Measurements from ENCODE around the gene EEF2KMT. TPM values are rescaled to one million over a fixed set of nuclear protein-coding genes. Genes with fewer than 3 reads are reported as not detected.
"Not testable (repeated sequence)": the region's sequence is repeated elsewhere in the genome, so short reads cannot be mapped to it uniquely, and the experiment has no call there.

The EEF2KMT gene
- total and polyA plus RNA-seq, 8 donors, result 2.5 to 9.9 (median 6.5) TPM; not detected in 2

DNA sequence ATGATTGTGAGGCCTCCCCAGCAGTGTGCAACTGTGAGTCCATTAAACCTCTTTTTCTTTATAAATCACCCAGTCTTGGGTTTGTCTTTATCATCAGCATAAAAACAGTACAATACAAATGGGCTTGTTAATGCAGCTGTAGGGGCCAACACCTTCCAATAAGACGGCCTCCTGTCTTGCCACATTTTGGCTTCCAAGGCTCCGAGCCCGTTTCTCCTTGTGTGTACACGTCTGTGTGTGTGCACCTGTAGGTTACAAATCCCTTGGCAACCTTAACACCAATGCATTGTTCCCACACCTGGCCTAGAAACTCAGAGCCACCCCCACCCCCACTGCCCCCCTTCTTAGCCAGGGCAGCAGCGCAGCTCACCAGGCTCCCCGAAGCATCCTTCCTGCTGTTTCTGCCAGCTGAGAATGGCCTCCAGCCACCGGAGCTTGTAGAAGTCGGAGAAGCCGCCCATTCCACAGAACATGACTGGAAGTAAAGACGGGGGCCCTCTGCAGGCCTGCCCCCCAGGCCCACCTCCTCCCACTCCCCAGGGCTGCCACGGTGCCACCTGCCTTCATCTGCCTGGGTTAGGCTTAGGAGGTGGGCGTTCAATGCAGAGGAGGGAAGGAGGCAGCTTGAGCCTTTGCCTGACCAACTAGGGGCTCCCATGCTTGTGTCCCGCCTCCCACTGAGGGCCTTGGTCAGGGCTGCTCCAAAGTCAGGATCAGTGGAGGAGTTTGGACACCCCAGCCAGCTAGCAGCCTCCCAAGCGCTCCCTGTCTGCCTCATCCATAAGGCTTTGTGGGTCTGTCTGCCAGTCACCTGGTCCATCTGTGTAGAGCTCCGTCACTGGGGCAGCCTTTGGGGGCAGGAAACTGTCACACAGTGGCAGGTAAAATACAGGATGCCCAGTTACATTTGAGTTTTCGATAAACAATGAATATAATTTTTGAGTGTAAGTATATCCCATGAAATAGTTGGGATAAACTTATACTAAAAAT lies 42.4 kb downstream of the EEF2KMT start:
- no peaks in the 10 kb centered on the region for H3K27me3 ChIP-seq
- H3K9me3 ChIP-seq, result no peaks in the 10 kb centered on the region
- WGBS, 5 donors, result 84 to 89% (median 87%) methylated on average over 15 to 16 of the region's 16 CpGs
- H3K4me3 ChIP-seq, result no peak overlapping the region
- peaks cover 0 to 3% (median 0%) of the 10 kb centered on the region in 4 donors for H3K4me1 ChIP-seq
- intact Hi-C loops (cut with DNase I; ENCODE audit: low total_unique reads), result no loop called here
- H3K27ac ChIP-seq, result no peak overlapping the region
- TF ChIP-seq, protein P1, sequence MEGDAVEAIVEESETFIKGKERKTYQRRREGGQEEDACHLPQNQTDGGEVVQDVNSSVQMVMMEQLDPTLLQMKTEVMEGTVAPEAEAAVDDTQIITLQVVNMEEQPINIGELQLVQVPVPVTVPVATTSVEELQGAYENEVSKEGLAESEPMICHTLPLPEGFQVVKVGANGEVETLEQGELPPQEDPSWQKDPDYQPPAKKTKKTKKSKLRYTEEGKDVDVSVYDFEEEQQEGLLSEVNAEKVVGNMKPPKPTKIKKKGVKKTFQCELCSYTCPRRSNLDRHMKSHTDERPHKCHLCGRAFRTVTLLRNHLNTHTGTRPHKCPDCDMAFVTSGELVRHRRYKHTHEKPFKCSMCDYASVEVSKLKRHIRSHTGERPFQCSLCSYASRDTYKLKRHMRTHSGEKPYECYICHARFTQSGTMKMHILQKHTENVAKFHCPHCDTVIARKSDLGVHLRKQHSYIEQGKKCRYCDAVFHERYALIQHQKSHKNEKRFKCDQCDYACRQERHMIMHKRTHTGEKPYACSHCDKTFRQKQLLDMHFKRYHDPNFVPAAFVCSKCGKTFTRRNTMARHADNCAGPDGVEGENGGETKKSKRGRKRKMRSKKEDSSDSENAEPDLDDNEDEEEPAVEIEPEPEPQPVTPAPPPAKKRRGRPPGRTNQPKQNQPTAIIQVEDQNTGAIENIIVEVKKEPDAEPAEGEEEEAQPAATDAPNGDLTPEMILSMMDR (IDR thresholded peaks at IDR 0.05), result no peak
- no peak for TF ChIP-seq EP300 (IDR thresholded peaks at IDR 0.05)
- no peak for TF ChIP-seq POLR2A (IDR thresholded peaks at IDR 0.05)
- no peak for TF ChIP-seq POLR2AphosphoS5 (IDR thresholded peaks at IDR 0.05)
- peaks cover 0 to 38% (median 29%) of the 10 kb centered on the region in 4 donors for H3K36me3 ChIP-seq
- DNase-seq, result no peak

DNA sequence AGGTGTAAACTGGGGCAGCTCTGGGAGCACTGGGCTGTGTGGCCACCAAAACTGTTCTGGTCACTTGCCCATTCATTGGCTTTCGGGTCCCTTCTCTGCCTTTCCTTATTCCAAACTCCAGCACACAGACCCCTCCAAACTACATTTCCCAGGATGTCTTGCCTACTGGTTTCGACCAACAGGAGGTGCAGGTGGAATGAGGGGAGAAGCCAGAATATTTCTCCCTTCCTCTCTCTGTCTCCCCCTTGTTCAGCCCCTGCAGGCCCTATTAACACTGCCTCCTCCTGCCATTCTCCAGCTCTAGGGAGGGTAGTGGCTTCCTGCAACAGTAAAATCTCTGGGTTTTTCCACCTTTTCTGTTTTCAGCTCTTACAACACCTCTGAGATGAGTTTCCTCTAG lies 50.7 kb downstream of the EEF2KMT start:
- TF ChIP-seq POLR2AphosphoS5 (IDR thresholded peaks at IDR 0.05) (no peak), EP300 (IDR thresholded peaks at IDR 0.05) (no peak), POLR2A (IDR thresholded peaks at IDR 0.05) (no peak)
- TF ChIP-seq, protein P1 (IDR thresholded peaks at IDR 0.05), result no peak
- 71 to 90% (median 86%) methylated on average over 2 of the region's 2 CpGs for WGBS, 5 donors
- no peaks in the 10 kb centered on the region for H3K9me3 ChIP-seq

DNA sequence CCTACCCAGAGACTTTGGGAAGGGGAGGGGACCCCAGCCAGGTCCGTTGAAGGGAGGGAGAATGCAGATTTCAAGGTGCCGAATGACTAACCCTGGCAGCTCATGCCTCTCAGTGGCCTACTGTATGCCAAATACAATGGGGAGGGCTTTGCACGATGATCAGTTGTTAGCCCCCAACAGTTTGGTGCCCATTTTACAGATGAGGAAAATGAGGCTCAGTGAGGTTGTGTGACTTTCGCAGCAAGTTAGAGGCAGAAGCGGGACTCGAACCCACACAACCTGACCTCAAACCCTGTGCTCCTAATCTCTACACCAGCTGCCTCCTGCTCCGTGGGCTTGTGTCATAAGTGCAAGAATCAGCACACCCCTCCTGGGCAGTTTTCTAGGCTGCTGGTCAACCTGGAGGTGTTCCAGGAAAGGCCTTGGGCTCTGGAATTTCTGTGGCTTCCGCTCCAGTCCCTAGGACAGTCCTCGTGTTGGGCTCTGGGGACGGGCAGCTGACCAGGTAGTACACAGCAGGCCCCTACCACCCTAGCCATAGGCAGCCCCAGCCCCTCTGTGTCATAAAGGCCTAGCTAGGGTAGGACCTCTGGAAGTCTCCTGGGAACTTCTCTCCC lies 52.0 kb downstream of the EEF2KMT start:
- Histone ChIP-seq H3K9me3 (no peaks in the 10 kb centered on the region), H3K36me3 (peaks cover 0 to 53% (median 40%) of the 10 kb centered on the region in 4 donors), H3K27ac (no peak overlapping the region), H3K4me3 (no peak overlapping the region), H3K4me1 (no peaks in the 10 kb centered on the region), H3K27me3 (no peaks in the 10 kb centered on the region)
- 84 to 93% (median 89%) methylated on average over 9 to 10 of the region's 10 CpGs for WGBS, 5 donors
- no peak for DNase-seq
- TF ChIP-seq POLR2A (IDR thresholded peaks at IDR 0.05), result no peak
- intact Hi-C loops (cut with DNase I; ENCODE audit: low total_unique reads), result no loop called here

More for the DNA sequence above, 50.7 kb downstream of the EEF2KMT start:
- no peaks in the 10 kb centered on the region for H3K27me3 ChIP-seq
- H3K36me3 ChIP-seq, result peaks cover 0 to 53% (median 40%) of the 10 kb centered on the region in 4 donors
- DNase-seq, result no peak
- intact Hi-C loops (cut with DNase I; ENCODE audit: low total_unique reads), result no loop called here
- H3K4me3 ChIP-seq, result no peak overlapping the region
- H3K4me1 ChIP-seq, result no peaks in the 10 kb centered on the region
- no peak overlapping the region for H3K27ac ChIP-seq

DNA sequence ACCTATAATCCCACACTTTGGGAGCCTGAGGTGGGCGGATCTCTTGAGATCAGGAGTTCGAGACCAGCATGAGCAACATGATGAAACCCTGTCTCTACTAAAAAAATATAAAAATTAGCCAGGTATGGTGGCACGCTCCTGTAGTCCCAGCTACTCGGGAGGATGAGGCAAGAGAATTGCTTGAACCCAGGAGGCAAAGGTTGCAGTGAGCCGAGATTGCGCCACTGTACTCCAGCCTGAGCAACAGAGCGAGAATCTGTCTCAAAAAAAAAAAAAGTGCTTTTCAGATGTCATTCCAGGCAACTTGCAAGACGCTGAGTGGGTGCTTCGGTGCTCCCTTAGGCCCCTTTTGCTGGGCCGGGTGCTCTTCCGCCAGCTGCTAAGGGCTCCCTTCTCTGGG lies 53.0 kb downstream of the EEF2KMT start:
- intact Hi-C loops (cut with DNase I; ENCODE audit: low total_unique reads), result not testable (repeated sequence)
- WGBS, 5 donors, result 89 to 96% (median 94%) methylated on average over 11 of the region's 11 CpGs

DNA sequence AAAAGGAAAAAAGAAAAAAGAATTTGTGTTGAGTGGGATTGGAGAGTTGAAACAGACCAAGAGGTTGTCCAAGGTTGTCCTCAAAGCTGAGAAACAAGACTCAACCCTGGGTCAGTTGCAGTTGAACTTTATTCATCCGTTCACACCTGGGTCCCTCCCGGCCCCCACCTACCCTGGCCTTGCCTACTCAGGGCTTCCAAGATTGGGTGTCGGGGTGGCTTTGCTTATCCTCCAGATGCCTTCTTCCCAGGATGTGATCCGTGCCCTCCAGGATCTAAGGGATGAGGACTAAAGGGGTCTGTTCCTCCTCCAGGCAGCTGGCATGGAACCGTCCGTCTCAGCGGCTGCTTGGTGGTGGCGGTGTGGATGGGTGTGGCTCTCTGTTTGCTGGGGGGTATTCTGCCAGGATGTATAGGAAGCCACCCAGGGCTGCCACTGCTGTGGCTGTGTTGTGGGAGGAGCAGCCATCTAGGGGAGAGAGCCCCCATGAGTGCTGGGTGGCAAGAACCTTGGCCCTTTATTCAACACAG lies 53.5 kb downstream of the EEF2KMT start:
- intact Hi-C loops (cut with DNase I; ENCODE audit: low total_unique reads), result no loop called here
- no peak for DNase-seq
- no peaks in the 10 kb centered on the region for H3K4me1 ChIP-seq

More for the DNA sequence above, 53.0 kb downstream of the EEF2KMT start:
- H3K27ac ChIP-seq, H3K4me1 ChIP-seq, H3K4me3 ChIP-seq, H3K9me3 ChIP-seq, DNase-seq, H3K27me3 ChIP-seq: not testable (repeated sequence)
- H3K36me3 ChIP-seq, result peaks cover 0 to 53% (median 40%) of the 10 kb centered on the region in 4 donors

More for the DNA sequence above, 53.5 kb downstream of the EEF2KMT start:
- 83 to 94% (median 89%) methylated on average over 8 of the region's 8 CpGs for WGBS, 5 donors
- H3K4me3 ChIP-seq, result no peak overlapping the region
- TF ChIP-seq EP300 (IDR thresholded peaks at IDR 0.05) (no peak), POLR2AphosphoS5 (IDR thresholded peaks at IDR 0.05) (no peak), POLR2A (IDR thresholded peaks at IDR 0.05) (no peak)
- TF ChIP-seq, protein P1 (IDR thresholded peaks at IDR 0.05), result no peak
- no peaks in the 10 kb centered on the region for H3K27me3 ChIP-seq
- peaks cover 0 to 53% (median 40%) of the 10 kb centered on the region in 4 donors for H3K36me3 ChIP-seq
- H3K27ac ChIP-seq, result no peak overlapping the region
- no peaks in the 10 kb centered on the region for H3K9me3 ChIP-seq
